Suprapubic skin (tissue), 4 donors: Measurements from ENCODE around the gene MED1. TPM values are rescaled to one million over a fixed set of nuclear protein-coding genes. Genes with fewer than 3 reads are reported as not detected.
A peak's percentile ranks its signal among the peaks of the same experiment; 100 is the strongest.

Experiments used
- DNase-seq, 2 donors: peaks; one replicate each; pipeline ENCODE4 v3.0.0-alpha.2; 2019; ENCODE audit warnings: low spot score in 2 of 2
- H3K27ac ChIP-seq: fragments of 200-600 bp; sonication (generic); one replicate; pipeline ENCODE4 v1.5.1; 2019
- H3K27me3 ChIP-seq: fragments of 200-600 bp; sonication (generic); one replicate; pipeline ENCODE4 v1.5.1; 2019
- H3K36me3 ChIP-seq: fragments of 200-600 bp; sonication (generic); one replicate; pipeline ENCODE4 v1.5.1; 2019
- H3K4me1 ChIP-seq: fragments of 200-600 bp; sonication (generic); one replicate; pipeline ENCODE4 v1.5.1; 2019
- H3K4me3 ChIP-seq: fragments of 200-600 bp; sonication (generic); one replicate; pipeline ENCODE4 v1.5.1; 2019; ENCODE audit warnings: mild to moderate bottlenecking
- H3K9me3 ChIP-seq: fragments of 200-600 bp; sonication (generic); one replicate; pipeline ENCODE4 v1.5.1; 2019
- EP300 ChIP-seq: sonication (generic); formaldehyde crosslinking; IDR thresholded peaks from one replicate; pipeline ENCODE4 v1.6.1; 2017; ENCODE audit warnings: antibody characterized with exemption
- POLR2A ChIP-seq, 2 donors: fragments of 450-650 bp; IDR thresholded peaks; one replicate each; pipeline ENCODE4 v1.6.1; 2017; ENCODE audit warnings: antibody characterized with exemption in 2 of 2, mild to moderate bottlenecking in 2 of 2, moderate library complexity in 2 of 2
- POLR2AphosphoS5 ChIP-seq, 3 donors: sonication (generic); formaldehyde crosslinking; IDR thresholded peaks; one replicate each; pipeline ENCODE4 v1.6.1; 2017; ENCODE audit warnings: antibody characterized with exemption in 3 of 3
- WGBS: methylation state at CpG from one replicate; pipeline ENCODE4 v1.1.5; 2018; 5-methylcytosine and 5-hydroxymethylcytosine counted together
- total RNA-seq, 4 donors: library from RNA; depleted of rRNA; stranded (reverse); fragments of >200 nt; gene quantifications; one replicate each; pipeline ENCODE4 v1.1.0, GENCODE V29; 2016
- TF ChIP-seq, protein P1 (sequence below), 2 donors: fragments of 200-600 bp in 1 of 2; fragments of 450-650 bp in 1 of 2; sonication (generic) in 1 of 2; IDR thresholded peaks; one replicate each; pipeline ENCODE4 v1.5.1; 2016 to 2019; ENCODE audit warnings: antibody characterized with exemption in 2 of 2, mild to moderate bottlenecking in 1 of 2, moderate library complexity in 1 of 2

The MED1 gene
- total RNA-seq, 4 donors from 2014 or later: 26.8 to 32.4 (median 29.8) TPM

GRCh38 chr17:39399791-39400190 lies 51.3 kb downstream of the MED1 start:
- DNase-seq: no peak
- Histone ChIP-seq H3K9me3 (no peaks in the 10 kb centered on the region), H3K27ac (no peak overlapping the region), H3K4me3 (peak overlapping the region; percentile 93), H3K27me3 (no peaks in the 10 kb centered on the region), H3K4me1 (peaks cover 27% of the 10 kb centered on the region), H3K36me3 (no peaks in the 10 kb centered on the region)
- TF ChIP-seq POLR2A (IDR thresholded peaks at IDR 0.05) (no peak), EP300 (no peak)
- TF ChIP-seq, protein P1, sequence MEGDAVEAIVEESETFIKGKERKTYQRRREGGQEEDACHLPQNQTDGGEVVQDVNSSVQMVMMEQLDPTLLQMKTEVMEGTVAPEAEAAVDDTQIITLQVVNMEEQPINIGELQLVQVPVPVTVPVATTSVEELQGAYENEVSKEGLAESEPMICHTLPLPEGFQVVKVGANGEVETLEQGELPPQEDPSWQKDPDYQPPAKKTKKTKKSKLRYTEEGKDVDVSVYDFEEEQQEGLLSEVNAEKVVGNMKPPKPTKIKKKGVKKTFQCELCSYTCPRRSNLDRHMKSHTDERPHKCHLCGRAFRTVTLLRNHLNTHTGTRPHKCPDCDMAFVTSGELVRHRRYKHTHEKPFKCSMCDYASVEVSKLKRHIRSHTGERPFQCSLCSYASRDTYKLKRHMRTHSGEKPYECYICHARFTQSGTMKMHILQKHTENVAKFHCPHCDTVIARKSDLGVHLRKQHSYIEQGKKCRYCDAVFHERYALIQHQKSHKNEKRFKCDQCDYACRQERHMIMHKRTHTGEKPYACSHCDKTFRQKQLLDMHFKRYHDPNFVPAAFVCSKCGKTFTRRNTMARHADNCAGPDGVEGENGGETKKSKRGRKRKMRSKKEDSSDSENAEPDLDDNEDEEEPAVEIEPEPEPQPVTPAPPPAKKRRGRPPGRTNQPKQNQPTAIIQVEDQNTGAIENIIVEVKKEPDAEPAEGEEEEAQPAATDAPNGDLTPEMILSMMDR (IDR thresholded peaks at IDR 0.05): no peak
- WGBS: 41% methylated on average over 4 of the region's 4 CpGs

DNA sequence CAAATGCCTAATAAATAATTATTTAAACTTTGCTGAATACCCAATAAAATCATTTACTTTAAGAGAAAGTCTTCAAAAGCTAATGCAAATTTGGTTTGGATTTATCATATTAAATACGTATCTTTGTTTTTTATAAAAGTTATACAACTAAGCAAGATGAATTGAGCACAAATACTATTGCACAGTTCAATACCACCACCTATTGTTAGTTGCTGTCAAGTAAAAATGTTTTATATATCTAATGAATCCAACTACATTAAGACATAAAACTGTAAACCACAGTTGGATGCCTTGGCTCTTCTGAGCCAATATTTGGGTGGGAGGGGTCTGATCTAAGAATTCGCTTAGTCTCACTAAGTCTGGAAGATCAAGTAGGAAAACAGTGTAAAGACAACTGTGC lies 57.3 kb downstream of the MED1 start:
- no peak for DNase-seq
- no peak overlapping the region for H3K27ac ChIP-seq
- H3K4me3 ChIP-seq: no peak overlapping the region
- no peaks in the 10 kb centered on the region for H3K9me3 ChIP-seq
- no peaks in the 10 kb centered on the region for H3K36me3 ChIP-seq
- TF ChIP-seq, protein P1 (IDR thresholded peaks at IDR 0.05): no peak
- no peak for TF ChIP-seq POLR2A (IDR thresholded peaks at IDR 0.05)
- no peak for TF ChIP-seq POLR2AphosphoS5 (IDR thresholded peaks at IDR 0.05)
- TF ChIP-seq EP300: no peak
- H3K27me3 ChIP-seq: no peaks in the 10 kb centered on the region
- WGBS: 52% methylated on average over 2 of the region's 2 CpGs
- H3K4me1 ChIP-seq: peaks cover 11% of the 10 kb centered on the region

DNA sequence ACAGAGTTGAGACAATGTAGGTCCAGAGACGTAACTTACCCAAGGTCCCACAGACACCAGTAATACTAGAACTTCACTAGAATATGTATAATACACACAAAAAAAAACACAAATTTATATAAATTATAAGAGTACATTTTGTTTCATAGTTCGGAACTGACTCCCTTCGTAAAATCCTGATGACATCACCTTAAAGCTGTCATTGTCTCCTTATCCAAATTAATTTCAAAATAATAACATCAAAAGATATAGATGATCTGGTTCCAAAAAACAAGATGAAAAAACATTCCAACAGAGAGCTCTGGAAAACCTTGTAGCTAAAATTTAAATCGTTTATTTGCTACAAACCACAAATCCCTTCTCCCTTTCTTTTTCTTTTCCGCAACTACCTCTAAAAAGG lies 59.6 kb downstream of the MED1 start:
- no peaks in the 10 kb centered on the region for H3K9me3 ChIP-seq
- TF ChIP-seq, protein P1 (IDR thresholded peaks at IDR 0.05): no peak
- TF ChIP-seq POLR2A (IDR thresholded peaks at IDR 0.05) (no peak), POLR2AphosphoS5 (IDR thresholded peaks at IDR 0.05) (no peak), EP300 (no peak)
- H3K27me3 ChIP-seq: no peaks in the 10 kb centered on the region
- H3K4me3 ChIP-seq: no peak overlapping the region
- WGBS: 89% methylated on average over 5 of the region's 5 CpGs
- no peak for DNase-seq
- H3K36me3 ChIP-seq: peaks cover 7% of the 10 kb centered on the region
- peaks cover 5% of the 10 kb centered on the region for H3K4me1 ChIP-seq
- no peak overlapping the region for H3K27ac ChIP-seq

- TF ChIP-seq POLR2AphosphoS5 (IDR thresholded peaks at IDR 0.05): no peak
- no peak for TF ChIP-seq POLR2A (IDR thresholded peaks at IDR 0.05)
- no peak for TF ChIP-seq EP300
- TF ChIP-seq, protein P1 (IDR thresholded peaks at IDR 0.05): no peak
- Histone ChIP-seq H3K36me3 (peaks cover 7% of the 10 kb centered on the region), H3K27me3 (no peaks in the 10 kb centered on the region), H3K4me3 (no peak overlapping the region), H3K27ac (no peak overlapping the region), H3K4me1 (peaks cover 5% of the 10 kb centered on the region), H3K9me3 (no peaks in the 10 kb centered on the region)
- peak in 1 of 2 donors; percentile 26 for DNase-seq
- WGBS: 98% methylated on average over 6 of the region's 6 CpGs
Measured at GRCh38 chr17:39385040-39385439, 66.0 kb downstream of the MED1 start.

- Histone ChIP-seq H3K4me1 (peaks cover 7% of the 10 kb centered on the region), H3K4me3 (no peak overlapping the region), H3K27ac (no peak overlapping the region), H3K36me3 (no peaks in the 10 kb centered on the region), H3K9me3 (no peaks in the 10 kb centered on the region), H3K27me3 (no peaks in the 10 kb centered on the region)
- 77% methylated on average over 2 of the region's 2 CpGs for WGBS
- TF ChIP-seq, protein P1 (IDR thresholded peaks at IDR 0.05): no peak
- TF ChIP-seq POLR2A (IDR thresholded peaks at IDR 0.05) (no peak), EP300 (no peak), POLR2AphosphoS5 (IDR thresholded peaks at IDR 0.05) (no peak)
- no peak for DNase-seq
Measured at GRCh38 chr17:39380144-39380543, 70.9 kb downstream of the MED1 start.
